Nucleus accumbens (tissue), 56 donors: Measurements from ENCODE around the gene NRBP1.
"Not testable (repeated sequence)": the region's sequence is repeated elsewhere in the genome, so short reads cannot be mapped to it uniquely, and the experiment has no call there.

ENCODE experiments used
- DNase-seq, 56 donors: peaks; one replicate each; lab custom pipeline; 2025; lab: John Stamatoyannopoulos, UW

The NRBP1 gene

DNA sequence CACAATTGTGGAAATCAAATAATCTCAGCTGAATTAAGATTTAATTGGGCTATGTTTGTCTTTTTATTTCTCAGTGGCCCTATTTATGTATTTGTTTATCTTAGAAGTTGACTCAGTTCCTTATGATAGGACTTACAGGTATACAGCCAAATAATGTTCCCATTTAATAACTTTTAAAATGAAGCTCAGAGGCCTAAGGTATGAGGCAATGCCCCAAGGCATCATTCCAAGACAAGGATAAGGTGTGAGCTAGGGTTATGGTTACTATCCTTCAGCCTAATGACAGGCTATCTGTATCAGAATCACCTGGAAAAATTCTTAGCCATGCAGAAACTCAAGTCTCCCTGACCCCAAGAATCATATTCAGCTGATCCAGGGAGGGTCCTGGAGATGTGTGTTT is 7.4 kb upstream of the NRBP1 start:
- DNase-seq: no peak

DNA sequence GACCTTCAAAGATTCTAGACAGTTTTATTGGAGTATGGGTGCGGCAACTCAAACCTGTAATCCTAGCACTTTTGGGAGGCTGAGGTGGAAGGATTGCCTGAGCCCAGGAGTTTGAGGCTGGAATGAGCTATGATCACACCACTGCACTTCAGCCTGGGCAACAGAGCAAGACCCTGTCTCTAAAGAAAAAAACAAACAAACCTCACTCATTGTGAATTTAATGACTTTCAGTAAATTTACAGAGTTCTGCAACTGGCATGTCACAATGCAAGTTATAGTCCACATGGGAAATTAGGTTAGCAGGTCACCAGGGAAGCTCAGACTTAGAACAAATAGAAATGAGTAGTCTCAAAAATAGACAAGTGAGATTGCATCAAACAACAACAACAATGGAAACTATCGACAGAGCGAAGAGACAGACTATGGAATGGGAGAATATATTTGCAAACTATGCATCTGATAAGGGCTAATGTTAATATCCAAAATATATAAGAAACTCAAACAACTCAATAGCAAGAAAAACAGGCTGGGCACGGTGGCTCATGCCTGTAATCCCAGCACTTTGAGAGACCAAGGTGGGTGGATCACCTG is 6.7 kb upstream of the NRBP1 start:
- no peak for DNase-seq

DNA sequence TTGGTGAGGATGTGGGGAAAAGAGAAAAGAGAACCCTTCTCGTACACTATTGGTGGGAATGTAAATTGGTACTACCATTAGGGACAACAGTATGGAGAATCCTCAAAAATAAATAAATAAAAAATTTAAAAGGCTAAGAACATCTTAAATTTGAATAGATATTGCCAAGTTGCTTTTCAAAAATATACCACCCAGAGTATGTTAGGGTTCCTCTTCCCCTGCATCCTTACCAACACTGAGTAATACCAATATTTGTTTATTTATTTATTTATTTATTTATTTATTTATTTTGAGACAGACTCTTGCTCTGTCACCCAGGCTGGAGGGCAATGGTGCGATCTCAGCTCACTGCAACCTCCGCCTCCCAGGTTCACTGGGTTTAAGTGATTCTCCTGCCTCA is 5.5 kb upstream of the NRBP1 start:
- no peak for DNase-seq

DNA sequence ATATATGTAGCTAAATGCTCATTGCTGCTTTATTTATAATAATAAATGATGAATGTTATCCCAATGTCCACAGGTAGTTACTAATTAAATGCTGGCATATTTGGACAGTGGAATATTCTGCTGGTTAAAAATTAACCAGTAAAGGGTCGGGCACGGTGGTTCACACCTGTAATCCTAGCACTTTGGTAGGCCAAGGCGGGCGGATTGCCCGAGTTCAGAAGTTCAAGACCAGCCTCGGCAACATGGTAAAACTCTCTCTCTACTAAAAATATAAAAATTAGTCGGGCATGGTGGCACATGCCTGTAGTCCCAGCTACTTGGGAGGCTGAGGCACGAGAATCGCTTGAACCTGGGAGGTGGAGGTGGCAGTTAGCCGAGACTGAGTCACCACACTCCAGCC is 3.4 kb upstream of the NRBP1 start:
- not testable (repeated sequence) for DNase-seq

DNA sequence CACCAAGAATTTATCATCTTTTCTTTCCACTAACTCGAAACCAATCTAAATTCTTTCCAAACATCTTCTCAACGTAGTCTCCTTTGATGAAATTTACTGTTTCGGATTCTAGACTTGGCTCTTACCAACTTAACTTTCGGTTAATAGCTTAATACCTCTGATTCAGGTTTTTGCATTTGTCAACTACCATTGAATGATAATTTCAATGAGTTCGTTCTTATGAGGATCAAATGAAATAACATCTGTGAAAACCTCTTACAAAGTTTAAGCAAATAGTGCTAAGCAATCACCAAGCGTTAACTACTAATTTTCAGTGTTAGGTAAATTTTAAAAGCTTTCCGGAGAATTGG is 593 bp upstream of the NRBP1 start:
- DNase-seq: no peak

DNA sequence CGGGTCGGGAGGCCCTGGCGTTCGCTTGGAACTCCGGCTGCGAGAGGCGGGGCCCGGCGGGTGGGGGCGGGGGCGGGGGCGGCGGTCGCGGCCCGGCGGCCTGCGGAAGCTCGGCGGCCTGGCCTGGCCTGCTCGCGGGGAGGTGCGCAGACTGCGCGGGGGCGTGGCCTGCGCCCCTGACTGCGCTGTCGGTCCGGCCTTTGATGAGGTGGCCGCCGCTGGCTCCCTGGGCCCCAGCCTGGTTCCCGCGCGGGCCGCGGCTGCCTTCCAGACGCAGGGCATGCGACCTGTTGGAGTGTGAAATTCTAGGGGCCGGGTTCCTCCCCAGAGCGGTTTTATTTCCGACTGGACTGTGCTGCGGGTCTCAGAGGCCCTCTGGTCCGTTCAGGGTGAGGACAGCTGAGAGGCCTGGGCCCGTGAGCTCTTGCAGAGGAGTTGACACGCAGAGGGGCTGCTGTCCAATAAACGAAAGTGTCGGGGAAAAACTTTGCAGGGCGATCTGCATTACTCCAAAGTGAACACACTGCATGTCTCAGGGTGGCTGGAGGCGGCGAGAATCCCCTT is 629 bp downstream of the NRBP1 start:
- DNase-seq: peak in 53 of 56 donors; percentile 6 to 89 (median 76)

DNA sequence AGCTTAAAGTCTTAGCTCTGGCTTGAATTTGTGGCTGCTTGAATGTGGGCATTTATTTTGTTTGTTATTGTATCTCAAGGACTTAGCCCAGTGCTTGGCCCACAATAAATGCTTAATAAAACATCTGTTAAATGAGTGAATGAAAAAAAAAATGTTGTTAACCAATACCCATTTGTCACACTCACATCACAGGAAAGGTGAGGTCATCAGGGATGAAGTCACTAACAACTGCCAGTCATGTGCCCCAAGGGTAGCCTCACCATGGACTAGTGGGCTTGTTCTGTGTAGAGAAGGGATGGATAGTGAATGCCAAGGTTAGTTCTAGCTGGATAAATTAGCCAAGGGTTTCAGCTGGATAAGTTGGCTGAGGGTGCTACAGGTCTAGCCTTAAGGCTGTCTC is 3.0 kb downstream of the NRBP1 start:
- DNase-seq: peak in 1 of 56 donors; percentile 14

DNA sequence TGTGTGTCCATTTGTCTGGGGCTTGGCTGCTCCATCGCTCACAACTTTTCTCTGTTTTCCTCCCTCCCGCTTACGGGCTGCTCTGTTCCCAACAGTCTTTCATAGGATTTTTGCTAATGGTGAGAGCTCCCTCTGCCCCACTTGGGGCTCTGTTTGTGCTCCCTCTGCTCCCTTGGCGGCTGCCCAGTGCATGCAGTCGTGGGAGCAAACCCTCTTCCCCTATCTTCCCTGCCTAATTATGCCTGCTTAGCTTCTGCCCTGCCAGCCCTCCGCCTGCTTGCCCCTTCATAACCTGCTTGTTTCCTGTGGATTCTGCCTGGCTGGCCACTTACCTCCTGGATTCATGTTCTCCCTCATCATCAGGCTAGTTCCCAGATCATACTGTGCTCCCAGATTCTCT is 7.2 kb downstream of the NRBP1 start:
- DNase-seq: no peak

DNA sequence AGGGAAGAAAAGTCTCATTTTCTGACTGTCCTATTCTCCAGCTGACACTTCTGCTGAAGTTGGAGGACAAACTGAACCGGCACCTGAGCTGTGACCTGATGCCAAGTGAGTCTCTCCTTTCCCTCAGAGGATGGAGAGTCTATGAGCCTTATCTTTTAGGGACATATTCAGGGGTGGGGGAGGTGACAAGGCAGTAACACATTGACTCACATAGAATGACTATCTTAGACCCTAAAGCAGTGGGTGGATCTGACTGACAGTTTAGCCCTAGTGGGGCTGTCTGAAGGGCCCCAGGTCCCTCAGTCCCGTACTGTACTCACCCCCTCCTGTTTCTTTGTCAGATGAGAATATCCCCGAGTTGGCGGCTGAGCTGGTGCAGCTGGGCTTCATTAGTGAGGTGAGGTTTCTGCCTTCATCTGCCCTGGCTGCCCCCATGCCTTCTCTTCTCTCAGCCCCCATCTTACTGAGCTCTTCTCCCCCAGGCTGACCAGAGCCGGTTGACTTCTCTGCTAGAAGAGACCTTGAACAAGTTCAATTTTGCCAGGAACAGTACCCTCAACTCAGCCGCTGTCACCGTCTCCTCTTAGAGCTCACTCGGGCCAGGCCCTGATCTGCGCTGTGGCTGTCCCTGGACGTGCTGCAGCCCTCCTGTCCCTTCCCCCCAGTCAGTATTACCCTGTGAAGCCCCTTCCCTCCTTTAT is 12.9 kb downstream of the NRBP1 start:
- DNase-seq: no peak

DNA sequence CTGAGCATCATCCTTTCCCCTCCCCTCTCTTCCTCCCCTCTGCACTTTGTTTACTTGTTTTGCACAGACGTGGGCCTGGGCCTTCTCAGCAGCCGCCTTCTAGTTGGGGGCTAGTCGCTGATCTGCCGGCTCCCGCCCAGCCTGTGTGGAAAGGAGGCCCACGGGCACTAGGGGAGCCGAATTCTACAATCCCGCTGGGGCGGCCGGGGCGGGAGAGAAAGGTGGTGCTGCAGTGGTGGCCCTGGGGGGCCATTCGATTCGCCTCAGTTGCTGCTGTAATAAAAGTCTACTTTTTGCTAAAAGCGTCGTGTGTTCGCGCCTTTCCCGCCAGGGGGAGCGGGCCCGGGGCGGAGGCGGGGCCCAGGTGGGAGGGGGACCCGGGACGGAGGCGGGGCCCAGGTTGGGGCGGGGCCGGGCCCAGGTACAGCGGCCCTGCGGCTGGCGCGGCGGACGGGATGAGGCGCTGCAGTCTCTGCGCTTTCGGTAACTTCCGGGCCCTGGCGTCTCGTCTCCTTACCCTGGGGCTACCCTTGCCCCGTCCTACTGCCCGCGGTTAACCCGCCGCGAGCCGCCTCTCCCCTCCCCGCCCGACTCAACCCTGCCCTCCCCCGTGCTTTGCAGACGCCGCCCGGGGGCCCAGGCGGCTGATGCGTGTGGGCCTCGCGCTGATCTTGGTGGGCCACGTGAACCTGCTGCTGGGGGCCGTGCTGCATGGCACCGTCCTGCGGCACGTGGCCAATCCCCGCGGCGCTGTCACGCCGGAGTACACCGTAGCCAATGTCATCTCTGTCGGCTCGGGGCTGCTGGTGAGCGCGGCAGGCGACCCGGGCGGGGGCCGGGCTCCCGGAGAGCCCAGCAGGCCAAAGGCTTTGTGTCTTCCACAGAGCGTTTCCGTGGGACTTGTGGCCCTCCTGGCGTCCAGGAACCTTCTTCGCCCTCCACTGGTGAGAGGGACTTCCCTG is 13.8 kb downstream of the NRBP1 start, which contains the start of gene KRTCAP3:
Gene KRTCAP3 (plus strand): TSS at position 424 of the 962 bp plus-strand sequence. CDS start 32 bp downstream, at position 456.
- peak in 3 of 56 donors; percentile 15 to 21 (median 16) for DNase-seq

DNA sequence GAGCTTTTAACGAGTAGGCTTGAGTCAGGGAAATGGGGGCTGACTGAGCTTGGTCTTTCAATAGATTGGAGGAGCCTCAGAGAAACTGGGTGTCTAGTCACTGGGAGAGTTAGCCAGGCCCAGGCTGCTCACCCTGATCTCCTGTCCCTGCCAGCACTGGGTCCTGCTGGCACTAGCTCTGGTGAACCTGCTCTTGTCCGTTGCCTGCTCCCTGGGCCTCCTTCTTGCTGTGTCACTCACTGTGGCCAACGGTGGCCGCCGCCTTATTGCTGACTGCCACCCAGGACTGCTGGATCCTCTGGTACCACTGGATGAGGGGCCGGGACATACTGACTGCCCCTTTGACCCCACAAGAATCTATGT is 14.5 kb downstream of the NRBP1 start:
- no peak for DNase-seq

DNA sequence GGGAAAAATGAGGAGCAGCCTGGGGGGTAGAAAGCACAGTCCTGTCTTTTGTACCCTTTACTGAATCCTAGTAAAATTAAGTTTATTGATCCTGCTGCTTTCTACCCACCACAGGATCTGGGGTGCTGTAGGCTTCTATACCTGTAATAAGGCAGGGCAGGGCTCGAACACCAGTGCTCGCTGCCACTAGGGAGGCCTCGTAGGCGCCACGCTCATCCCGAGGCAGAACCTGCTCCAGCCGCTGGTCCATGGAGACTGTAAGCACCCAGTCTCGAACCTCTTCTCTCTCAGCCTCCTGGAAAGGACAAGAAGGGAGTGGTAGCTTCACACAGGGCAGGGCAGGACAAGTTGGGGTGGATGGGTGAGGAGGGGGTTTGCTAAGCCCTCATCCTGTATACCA is 16.7 kb downstream of the NRBP1 start:
- no peak for DNase-seq

DNA sequence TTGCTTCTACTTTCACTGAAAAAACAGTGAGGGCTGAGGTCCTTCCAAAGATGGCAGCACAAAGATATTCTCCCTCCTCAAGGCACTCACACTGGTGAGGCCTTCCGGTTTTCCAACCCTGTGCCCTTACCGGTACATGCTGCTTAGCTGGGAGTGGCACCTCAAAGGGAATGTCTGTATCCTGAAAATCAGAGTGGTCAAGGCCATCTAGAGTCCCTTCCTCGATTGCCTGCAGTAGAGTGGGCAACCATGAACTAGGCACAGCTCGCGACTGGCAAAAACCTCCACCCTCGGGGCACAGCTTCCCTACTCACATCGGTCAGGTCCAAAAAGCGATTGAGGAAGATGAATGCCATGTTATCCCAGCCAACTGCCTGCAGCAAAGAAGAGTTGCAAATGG is 17.2 kb downstream of the NRBP1 start:
- no peak for DNase-seq

DNA sequence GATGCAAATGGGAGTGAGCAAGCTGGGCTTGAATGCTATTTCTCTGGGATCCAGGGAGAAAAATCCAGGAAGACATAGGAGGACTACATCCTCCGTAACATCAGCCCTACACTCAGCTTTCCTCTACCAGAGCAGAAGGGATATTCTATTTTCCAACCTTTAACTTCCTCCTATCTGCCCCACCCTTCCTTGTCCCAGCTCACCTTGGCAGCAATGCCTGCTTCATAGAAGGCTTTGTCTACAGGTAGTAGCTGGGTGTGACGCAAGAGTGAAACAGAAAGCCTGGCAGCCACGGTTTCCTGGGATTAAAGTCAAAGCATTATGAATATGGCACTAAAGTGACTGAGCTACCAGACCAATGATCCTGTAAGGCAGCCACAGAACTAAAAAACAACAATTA is 17.6 kb downstream of the NRBP1 start:
- DNase-seq: no peak

DNA sequence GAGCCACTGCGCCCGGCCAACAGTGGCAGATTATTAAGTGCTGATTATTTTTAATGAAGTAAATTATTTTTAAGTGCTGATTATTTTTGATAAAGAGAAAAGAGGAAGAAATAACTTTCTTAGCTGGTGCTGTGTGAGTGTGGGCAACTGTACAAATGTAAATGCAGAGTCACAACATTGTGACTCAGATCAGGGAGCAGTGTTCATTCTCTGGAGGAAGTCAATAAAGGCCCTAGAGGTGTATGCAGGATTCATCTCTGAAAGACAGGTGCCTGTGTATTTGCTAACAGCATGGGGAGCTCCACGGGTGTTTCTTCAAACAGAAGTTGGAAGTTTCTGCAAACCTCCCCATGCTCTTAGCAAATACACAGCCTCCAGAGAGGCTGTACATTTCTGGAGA is 19.9 kb downstream of the NRBP1 start:
- DNase-seq: no peak

DNA sequence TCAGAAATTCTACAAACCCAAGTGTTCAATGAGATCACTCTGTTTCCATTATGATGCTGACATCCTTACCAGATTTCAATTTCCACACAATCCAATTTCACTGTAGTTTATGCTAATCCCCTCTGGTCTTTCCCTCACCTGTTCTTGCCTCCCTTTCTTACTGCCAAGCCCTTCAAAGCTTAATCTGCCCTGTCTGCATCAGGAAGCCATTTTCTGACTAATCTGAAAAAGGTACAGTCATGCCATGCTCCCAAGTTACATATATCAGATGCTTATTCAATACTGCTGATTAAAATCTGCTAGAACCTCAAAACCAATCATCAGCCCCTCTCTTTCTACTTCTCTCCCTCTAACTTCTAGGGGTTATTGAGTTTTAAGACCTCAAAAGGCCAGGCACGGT is 22.7 kb downstream of the NRBP1 start:
- DNase-seq: no peak

DNA sequence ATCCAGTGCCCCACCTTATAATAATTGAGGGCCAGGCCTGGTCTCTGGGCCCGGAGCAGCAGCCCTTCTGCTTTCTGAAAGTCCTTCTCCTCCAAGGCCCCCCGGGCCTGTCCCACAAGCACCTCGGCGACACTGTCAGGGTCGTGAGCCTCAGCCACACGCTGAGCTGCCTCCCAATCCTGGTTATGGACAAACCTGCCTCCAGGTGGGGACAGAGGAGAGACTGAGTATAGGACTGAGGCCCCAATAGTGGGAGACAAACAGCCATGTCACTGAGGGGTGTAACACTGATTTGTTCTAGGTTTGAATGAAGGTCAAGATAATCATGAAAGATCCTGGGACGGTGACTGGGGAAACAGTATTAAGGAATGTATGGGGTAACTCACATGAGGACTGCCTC is 25.5 kb downstream of the NRBP1 start:
- DNase-seq: no peak

DNA sequence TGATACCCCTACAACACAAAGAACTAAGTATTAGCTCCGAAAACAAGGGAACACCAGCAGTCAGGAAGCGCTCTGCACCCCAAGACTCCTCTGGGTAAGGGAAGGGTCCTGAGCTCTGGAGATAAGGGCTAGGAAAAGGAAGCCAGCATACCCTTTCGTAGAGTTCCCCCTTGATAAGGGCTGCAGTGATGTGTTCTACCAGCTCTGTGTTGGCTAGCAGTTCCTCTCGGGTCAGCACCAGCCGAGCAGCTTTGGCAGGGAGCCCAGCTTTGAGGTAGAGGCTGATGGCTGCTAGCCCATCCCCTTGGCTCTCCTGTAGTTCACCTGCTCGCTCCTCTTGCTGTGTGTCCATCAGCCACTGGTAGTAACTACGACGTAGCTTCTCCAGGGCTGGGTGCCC is 32.7 kb downstream of the NRBP1 start:
- DNase-seq: no peak

DNA sequence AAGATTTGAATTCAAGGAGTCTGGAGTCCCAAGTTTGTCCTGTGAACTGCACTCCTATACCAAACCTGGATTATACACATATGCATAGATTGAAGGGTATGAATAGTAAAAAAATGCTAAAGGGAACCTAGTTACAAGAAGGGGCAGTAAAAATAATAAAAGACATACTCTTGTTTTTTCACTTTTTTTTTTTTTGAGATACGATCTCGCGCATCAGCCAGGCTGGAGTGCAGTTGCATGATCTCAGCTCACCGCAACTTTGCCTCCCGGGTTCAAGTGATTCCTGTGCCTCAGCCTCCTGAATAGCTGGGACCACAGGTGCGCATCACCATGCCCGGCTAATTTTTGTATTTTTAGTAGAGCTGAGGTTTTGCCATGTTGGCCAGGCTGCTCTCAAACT is 36.0 kb downstream of the NRBP1 start:
- DNase-seq: no peak

DNA sequence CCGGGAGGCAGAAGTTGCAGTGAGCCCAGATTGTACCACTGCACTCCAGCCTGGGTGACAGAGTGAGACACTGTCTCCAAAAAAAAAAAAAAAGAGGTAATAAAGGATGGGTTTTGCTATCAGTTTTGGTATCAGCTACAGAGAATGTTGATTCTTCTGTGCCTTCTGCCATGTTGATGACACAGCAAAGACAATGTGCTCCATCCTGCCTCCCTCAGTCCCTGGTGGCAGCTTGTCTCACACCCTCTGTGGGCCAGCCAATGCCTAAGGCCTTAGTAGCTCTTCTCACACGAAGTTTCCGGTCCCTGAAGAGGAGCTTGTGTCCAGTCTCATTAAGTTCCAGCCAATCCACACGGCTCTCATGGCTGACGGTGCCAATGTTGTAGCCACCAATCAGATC is 43.5 kb downstream of the NRBP1 start:
- no peak for DNase-seq

DNA sequence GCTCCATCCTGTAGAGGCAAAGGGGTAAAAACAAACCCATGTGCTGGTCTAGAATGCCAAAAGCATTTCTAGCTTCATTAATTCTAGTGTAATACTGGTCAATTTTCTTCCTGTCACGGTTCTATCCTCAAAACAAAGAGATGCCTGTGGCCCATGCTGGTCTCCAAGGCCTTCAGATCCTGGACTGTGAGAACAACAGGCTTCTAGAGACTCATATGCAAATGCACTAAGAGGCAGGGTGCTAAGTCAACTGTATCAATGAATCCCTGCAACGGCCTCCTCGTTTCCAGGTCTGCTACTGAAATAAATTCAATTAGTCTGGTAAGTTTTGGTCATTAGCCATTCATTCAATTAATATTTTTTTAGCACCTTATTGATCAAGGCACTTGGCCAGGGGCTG is 57.1 kb downstream of the NRBP1 start:
- DNase-seq: peak in 1 of 56 donors; percentile 5
